Brain microvascular endothelial cell (primary cell): Measurements from ENCODE around the gene ORC1.

Experiments used
- DNase-seq: peaks from one replicate; pipeline ENCODE4 v3.0.0-alpha.2; 2020
- H3K27ac ChIP-seq: fragments of 250-450 bp; sonication (Bioruptor Pico); 2 replicates; pipeline ENCODE4 v1.5.1; 2020; ENCODE audit warnings: mild to moderate bottlenecking, moderate library complexity
- H3K27me3 ChIP-seq: fragments of 250-450 bp; sonication (Bioruptor Pico); replicated peaks from 2 replicates; pipeline ENCODE4 v1.5.1; 2020; ENCODE audit warnings: mild to moderate bottlenecking
- H3K36me3 ChIP-seq: fragments of 250-450 bp; sonication (Bioruptor Pico); replicated peaks from 2 replicates; pipeline ENCODE4 v1.5.1; 2020; ENCODE audit warnings: mild to moderate bottlenecking
- H3K4me3 ChIP-seq: 2 replicates; pipeline ENCODE4 v1.5.1; 2011; ENCODE audit warnings: low read depth, mild to moderate bottlenecking, control low read depth, low read length, moderate library complexity
- in situ Hi-C: cut with HindIII; loops from 2 replicates; pipeline ENCODE4 v1.10.0; 2017; ENCODE audit warnings: low sequenced_read_pairs, low pct_ligation_motif_present
- TF ChIP-seq, protein P1 (sequence below): IDR thresholded peaks from 2 replicates; pipeline ENCODE4 v1.5.1; 2011; ENCODE audit warnings: low read depth, mild to moderate bottlenecking, moderate library complexity, low read length, control low read depth, inconsistent platforms; ENCODE audit errors: missing control alignments

Gene ORC1

GRCh38 chr1:52423771-52424170, 19.5 kb upstream of the ORC1 start:
- TF ChIP-seq, protein P1, sequence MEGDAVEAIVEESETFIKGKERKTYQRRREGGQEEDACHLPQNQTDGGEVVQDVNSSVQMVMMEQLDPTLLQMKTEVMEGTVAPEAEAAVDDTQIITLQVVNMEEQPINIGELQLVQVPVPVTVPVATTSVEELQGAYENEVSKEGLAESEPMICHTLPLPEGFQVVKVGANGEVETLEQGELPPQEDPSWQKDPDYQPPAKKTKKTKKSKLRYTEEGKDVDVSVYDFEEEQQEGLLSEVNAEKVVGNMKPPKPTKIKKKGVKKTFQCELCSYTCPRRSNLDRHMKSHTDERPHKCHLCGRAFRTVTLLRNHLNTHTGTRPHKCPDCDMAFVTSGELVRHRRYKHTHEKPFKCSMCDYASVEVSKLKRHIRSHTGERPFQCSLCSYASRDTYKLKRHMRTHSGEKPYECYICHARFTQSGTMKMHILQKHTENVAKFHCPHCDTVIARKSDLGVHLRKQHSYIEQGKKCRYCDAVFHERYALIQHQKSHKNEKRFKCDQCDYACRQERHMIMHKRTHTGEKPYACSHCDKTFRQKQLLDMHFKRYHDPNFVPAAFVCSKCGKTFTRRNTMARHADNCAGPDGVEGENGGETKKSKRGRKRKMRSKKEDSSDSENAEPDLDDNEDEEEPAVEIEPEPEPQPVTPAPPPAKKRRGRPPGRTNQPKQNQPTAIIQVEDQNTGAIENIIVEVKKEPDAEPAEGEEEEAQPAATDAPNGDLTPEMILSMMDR = no peak
- in situ Hi-C loops = no loop called here
- no peak for DNase-seq
- H3K27me3 ChIP-seq = no peaks in the 10 kb centered on the region
- no peak overlapping the region for H3K27ac ChIP-seq
- no peak overlapping the region for H3K4me3 ChIP-seq
- H3K36me3 ChIP-seq = peaks cover 6% of the 10 kb centered on the region

DNA sequence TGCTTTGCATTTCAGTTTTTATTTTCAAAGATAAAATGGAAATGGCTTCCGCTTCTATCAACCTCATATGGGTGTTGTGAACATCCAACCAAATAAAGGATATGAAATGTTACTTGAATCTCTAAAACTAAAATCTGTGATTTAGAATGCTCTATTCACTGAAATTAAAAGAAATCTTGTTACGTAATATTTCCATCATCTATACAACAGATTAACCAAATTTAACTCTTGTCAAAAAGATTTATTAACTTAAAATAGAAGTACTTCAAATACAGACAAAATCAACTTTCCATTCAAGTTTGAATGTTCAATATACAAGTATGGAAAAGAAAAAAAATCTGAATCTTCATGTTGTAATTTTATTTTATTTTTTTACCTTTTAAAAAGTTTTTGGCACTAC, 18.8 kb upstream of the ORC1 start:
- no peak overlapping the region for H3K27ac ChIP-seq
- in situ Hi-C loops = no loop called here
- H3K36me3 ChIP-seq = peaks cover 14% of the 10 kb centered on the region
- no peak for DNase-seq
- no peak overlapping the region for H3K4me3 ChIP-seq
- TF ChIP-seq, protein P1 = no peak
- H3K27me3 ChIP-seq = no peaks in the 10 kb centered on the region

DNA sequence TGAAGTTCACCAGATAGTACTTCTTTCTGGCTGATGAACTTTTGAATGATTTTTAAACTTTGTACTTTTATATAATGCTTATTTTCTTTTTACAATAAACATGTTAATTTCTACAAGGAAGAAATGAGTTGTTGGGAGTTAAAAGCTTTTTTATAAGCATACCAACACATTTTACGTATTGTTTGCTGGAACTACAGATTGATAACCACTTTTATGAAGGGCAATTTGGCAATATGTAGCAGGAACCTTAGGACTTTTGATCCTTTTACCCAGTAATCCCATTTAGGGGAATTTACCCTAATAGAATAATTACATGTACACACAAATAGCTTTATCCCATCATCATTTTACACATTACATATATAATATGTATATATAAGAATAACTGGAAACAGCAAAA, 16.5 kb upstream of the ORC1 start:
- Histone ChIP-seq H3K36me3 (peaks cover 33% of the 10 kb centered on the region), H3K4me3 (no peak overlapping the region)
- in situ Hi-C loops = no loop called here

GRCh38 chr1:52416811-52417210, 12.6 kb upstream of the ORC1 start:
- no peak for DNase-seq
- peaks cover 62% of the 10 kb centered on the region for H3K36me3 ChIP-seq
- TF ChIP-seq, protein P1 = no peak
- no peak overlapping the region for H3K27ac ChIP-seq
- no peak overlapping the region for H3K4me3 ChIP-seq
- in situ Hi-C loops = no loop called here
- H3K27me3 ChIP-seq = no peaks in the 10 kb centered on the region

More for the DNA sequence above, 16.5 kb upstream of the ORC1 start:
- no peaks in the 10 kb centered on the region for H3K27me3 ChIP-seq
- TF ChIP-seq, protein P1 = no peak
- H3K27ac ChIP-seq = no peak overlapping the region
- DNase-seq = no peak

- TF ChIP-seq, protein P1 = no peak
- H3K36me3 ChIP-seq = peaks cover 76% of the 10 kb centered on the region
- H3K27ac ChIP-seq = no peak overlapping the region
- no peak overlapping the region for H3K4me3 ChIP-seq
- DNase-seq = no peak
- no peaks in the 10 kb centered on the region for H3K27me3 ChIP-seq
- in situ Hi-C loops = no loop called here
Observed at GRCh38 chr1:52414942-52415341, 10.7 kb upstream of the ORC1 start.

- H3K27ac ChIP-seq = no peak overlapping the region
- TF ChIP-seq, protein P1 = no peak
- H3K27me3 ChIP-seq = no peaks in the 10 kb centered on the region
- DNase-seq = no peak
- no peak overlapping the region for H3K4me3 ChIP-seq
- in situ Hi-C loops = no loop called here
- peaks cover 84% of the 10 kb centered on the region for H3K36me3 ChIP-seq
Observed at GRCh38 chr1:52413410-52413989, 9.3 kb upstream of the ORC1 start.
